ENCODE results near the gene NTF4.
A peak's percentile ranks its signal among the peaks of the same experiment; 100 is the strongest.

NTF4 gene

GRCh38 chr19:49086296-49086695 lies 21.7 kb upstream of the NTF4 start:
- DNase-seq = no peak

- DNase-seq = no peak
These were observed 21.2 kb upstream of the NTF4 start for GRCh38 chr19:49085868-49086232.

- DNase-seq = peak; percentile 100
These were observed 20.6 kb upstream of the NTF4 start, which contains the start of gene SNRNP70 for GRCh38 chr19:49085020-49085867. Gene SNRNP70, plus strand, starts transcription at chr19:49085451. Its CDS starts 964 bp downstream, at chr19:49086415.

- DNase-seq = no peak
These were observed 19.8 kb upstream of the NTF4 start for GRCh38 chr19:49084206-49085019.

GRCh38 chr19:49081273-49081672 lies 16.7 kb upstream of the NTF4 start:
- DNase-seq = no peak

GRCh38 chr19:49080392-49080791 lies 15.8 kb upstream of the NTF4 start:
- no peak for DNase-seq

- DNase-seq = peak; percentile 32 to 35
These were observed 10.3 kb upstream of the NTF4 start for GRCh38 chr19:49074869-49075268.

- no peak for DNase-seq
These were observed 9.1 kb upstream of the NTF4 start for GRCh38 chr19:49073514-49074378.

GRCh38 chr19:49071860-49072547 lies 7.4 kb upstream of the NTF4 start:
- peak in 1 of 2 donors; percentile 24 for DNase-seq

GRCh38 chr19:49070416-49070815 lies 5.8 kb upstream of the NTF4 start:
- no peak for DNase-seq

GRCh38 chr19:49069026-49069425 lies 4.4 kb upstream of the NTF4 start:
- DNase-seq = no peak

GRCh38 chr19:49067554-49067953 lies 2.9 kb upstream of the NTF4 start:
- no peak for DNase-seq

- no peak for DNase-seq
These were observed 1.4 kb upstream of the NTF4 start for GRCh38 chr19:49065905-49066512.

GRCh38 chr19:49064029-49064629 lies 489 bp downstream of the NTF4 start:
- no peak for DNase-seq

- DNase-seq = no peak
These were observed 3.2 kb downstream of the NTF4 start for GRCh38 chr19:49061445-49061844.

- no peak for DNase-seq
These were observed 3.6 kb downstream of the NTF4 start for GRCh38 chr19:49061000-49061399.

GRCh38 chr19:49059053-49059452 lies 5.6 kb downstream of the NTF4 start:
- no peak for DNase-seq

- DNase-seq = no peak
These were observed 6.1 kb downstream of the NTF4 start for GRCh38 chr19:49058562-49058961.

GRCh38 chr19:49057636-49058234 lies 6.9 kb downstream of the NTF4 start, which contains the start of gene CGB7:
Gene CGB7, minus strand, starts transcription at chr19:49057749. Its CDS starts 2,374 bp downstream, at chr19:49055375.
- peak; percentile 13 to 45 for DNase-seq

GRCh38 chr19:49056902-49057596 lies 7.6 kb downstream of the NTF4 start:
- peak in 1 of 2 donors; percentile 17 for DNase-seq
